NCI-H2107 treated with DMSO at 0.1 percent for 48 hours (cell line): ENCODE results near the gene CD2AP.
"Not testable (repeated sequence)": the region's sequence is repeated elsewhere in the genome, so short reads cannot be mapped to it uniquely, and the experiment has no call there.

Source experiments
- DNase-seq: peaks from one replicate; lab custom pipeline; 2025; ENCODE audit not compliant: unreplicated experiment; lab: John Stamatoyannopoulos, UW

CD2AP gene

GRCh38 chr6:47556459-47556858 is 78.9 kb downstream of the CD2AP start:
- not testable (repeated sequence) for DNase-seq

GRCh38 chr6:47563162-47563561 is 85.6 kb downstream of the CD2AP start:
- DNase-seq, result no peak

- not testable (repeated sequence) for DNase-seq
These were observed 89.0 kb downstream of the CD2AP start for GRCh38 chr6:47566602-47567001.

GRCh38 chr6:47567586-47567985 is 90.0 kb downstream of the CD2AP start:
- DNase-seq, result no peak

GRCh38 chr6:47571488-47571887 is 93.9 kb downstream of the CD2AP start:
- DNase-seq, result no peak

- DNase-seq, result no peak
These were observed 95.5 kb downstream of the CD2AP start for GRCh38 chr6:47573109-47573508.

- no peak for DNase-seq
These were observed 97.2 kb downstream of the CD2AP start for GRCh38 chr6:47574789-47575188.

GRCh38 chr6:47579040-47579439 is 101.5 kb downstream of the CD2AP start:
- DNase-seq, result no peak

- DNase-seq, result no peak
These were observed 104.0 kb downstream of the CD2AP start for GRCh38 chr6:47581591-47581990.

- DNase-seq, result no peak
These were observed 109.9 kb downstream of the CD2AP start for GRCh38 chr6:47587493-47587892.

GRCh38 chr6:47592131-47592840 is 114.7 kb downstream of the CD2AP start:
- DNase-seq, result no peak

- no peak for DNase-seq
These were observed 116.4 kb downstream of the CD2AP start for GRCh38 chr6:47593979-47594378.

GRCh38 chr6:47595785-47596184 is 118.2 kb downstream of the CD2AP start:
- no peak for DNase-seq

GRCh38 chr6:47598367-47598766 is 120.8 kb downstream of the CD2AP start:
- DNase-seq, result no peak

GRCh38 chr6:47599512-47599911 is 121.9 kb downstream of the CD2AP start:
- DNase-seq, result no peak

GRCh38 chr6:47603227-47603626 is 125.6 kb downstream of the CD2AP start:
- DNase-seq, result no peak

- no peak for DNase-seq
These were observed 126.4 kb downstream of the CD2AP start for GRCh38 chr6:47603995-47604394.

GRCh38 chr6:47621838-47622449 is 144.4 kb downstream of the CD2AP start:
- no peak for DNase-seq

GRCh38 chr6:47626782-47627181 is 149.2 kb downstream of the CD2AP start:
- no peak for DNase-seq

GRCh38 chr6:47628448-47629272 is 151.1 kb downstream of the CD2AP start:
- no peak for DNase-seq

GRCh38 chr6:47629954-47630353 is 152.4 kb downstream of the CD2AP start:
- no peak for DNase-seq

GRCh38 chr6:47630587-47630986 is 153.0 kb downstream of the CD2AP start:
- no peak for DNase-seq
